ENCODE data around the gene MYO5A. TPM values are rescaled to one million over a fixed set of nuclear protein-coding genes. Genes with fewer than 3 reads are reported as not detected.

Gene MYO5A
- total RNA-seq, 1 experiment from 2014 or later = 9.9 TPM

- BruUV-seq (replicated peaks) = no TSS peak
- ChIA-PET CTCF (no interaction called here), POLR2A (no interaction called here)
- no peaks in the 10 kb centered on the region for H3K27me3 Mint-ChIP-seq (ENCODE audit: insufficient read depth, unreplicated experiment)
- H3K4me3 Mint-ChIP-seq (ENCODE audit: unreplicated experiment) = no peak overlapping the region
- no peaks in the 10 kb centered on the region for H3K4me1 ChIP-seq
- H3K9me3 ChIP-seq = no peaks in the 10 kb centered on the region
- DNase-seq = no peak
- H3K27me3 ChIP-seq (replicated peaks; ENCODE audit: control insufficient read depth, insufficient read depth, low read length) = no peaks in the 10 kb centered on the region
- TF ChIP-seq, protein P1, sequence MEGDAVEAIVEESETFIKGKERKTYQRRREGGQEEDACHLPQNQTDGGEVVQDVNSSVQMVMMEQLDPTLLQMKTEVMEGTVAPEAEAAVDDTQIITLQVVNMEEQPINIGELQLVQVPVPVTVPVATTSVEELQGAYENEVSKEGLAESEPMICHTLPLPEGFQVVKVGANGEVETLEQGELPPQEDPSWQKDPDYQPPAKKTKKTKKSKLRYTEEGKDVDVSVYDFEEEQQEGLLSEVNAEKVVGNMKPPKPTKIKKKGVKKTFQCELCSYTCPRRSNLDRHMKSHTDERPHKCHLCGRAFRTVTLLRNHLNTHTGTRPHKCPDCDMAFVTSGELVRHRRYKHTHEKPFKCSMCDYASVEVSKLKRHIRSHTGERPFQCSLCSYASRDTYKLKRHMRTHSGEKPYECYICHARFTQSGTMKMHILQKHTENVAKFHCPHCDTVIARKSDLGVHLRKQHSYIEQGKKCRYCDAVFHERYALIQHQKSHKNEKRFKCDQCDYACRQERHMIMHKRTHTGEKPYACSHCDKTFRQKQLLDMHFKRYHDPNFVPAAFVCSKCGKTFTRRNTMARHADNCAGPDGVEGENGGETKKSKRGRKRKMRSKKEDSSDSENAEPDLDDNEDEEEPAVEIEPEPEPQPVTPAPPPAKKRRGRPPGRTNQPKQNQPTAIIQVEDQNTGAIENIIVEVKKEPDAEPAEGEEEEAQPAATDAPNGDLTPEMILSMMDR (IDR thresholded peaks at IDR 0.05; ENCODE audit: insufficient read depth in 1 of 2, low read depth in 1 of 2, low read length in 1 of 2, severe bottlenecking in 1 of 2, unreplicated experiment in 1 of 2) = no peak
- no peaks in the 10 kb centered on the region for H3K9me3 Mint-ChIP-seq (ENCODE audit: unreplicated experiment)
- H3K4me3 ChIP-seq (ENCODE audit: low read depth, low read length) = no peak overlapping the region
- no peaks in the 10 kb centered on the region for H3K4me1 Mint-ChIP-seq (ENCODE audit: low read depth, unreplicated experiment)
- no peaks in the 10 kb centered on the region for H3K36me3 Mint-ChIP-seq (ENCODE audit: insufficient read depth, unreplicated experiment)
- H3K36me3 ChIP-seq (ENCODE audit: control insufficient read depth, insufficient read depth, low read length) = no peaks in the 10 kb centered on the region
- intact Hi-C loops (cut with micrococcal nuclease; ENCODE audit: unreplicated experiment) = loop anchor here (10.0 kb wide), 1 partner anchor 58 kb away; no protein-coding TSS in a partner anchor
- no peak overlapping the region for H3K27ac Mint-ChIP-seq (ENCODE audit: unreplicated experiment)
These were observed 122.1 kb downstream of the MYO5A start for GRCh38 chr15:52406601-52407000.

GRCh38 chr15:52405856-52406255 lies 122.8 kb downstream of the MYO5A start:
- H3K27ac Mint-ChIP-seq (ENCODE audit: unreplicated experiment) = no peak overlapping the region
- ChIA-PET CTCF (interaction anchor here (0.7 kb wide), 1 partner anchor 189 kb away, joined by 3 read pairs; no protein-coding TSS in a partner anchor), POLR2A (no interaction called here)
- H3K9me3 Mint-ChIP-seq (ENCODE audit: unreplicated experiment) = no peaks in the 10 kb centered on the region
- Histone ChIP-seq H3K9me3 (no peaks in the 10 kb centered on the region), H3K27me3 (replicated peaks; ENCODE audit: control insufficient read depth, insufficient read depth, low read length) (no peaks in the 10 kb centered on the region), H3K4me1 (no peaks in the 10 kb centered on the region), H3K4me3 (ENCODE audit: low read depth, low read length) (no peak overlapping the region), H3K36me3 (ENCODE audit: control insufficient read depth, insufficient read depth, low read length) (no peaks in the 10 kb centered on the region)
- TF ChIP-seq, protein P1 (IDR thresholded peaks at IDR 0.05; ENCODE audit: insufficient read depth in 1 of 2, low read depth in 1 of 2, low read length in 1 of 2, severe bottlenecking in 1 of 2, unreplicated experiment in 1 of 2) = no peak
- H3K4me3 Mint-ChIP-seq (ENCODE audit: unreplicated experiment) = no peak overlapping the region
- no peaks in the 10 kb centered on the region for H3K36me3 Mint-ChIP-seq (ENCODE audit: insufficient read depth, unreplicated experiment)
- intact Hi-C loops (cut with micrococcal nuclease; ENCODE audit: unreplicated experiment) = loop anchor here (10.0 kb wide), 1 partner anchor 59 kb away; no protein-coding TSS in a partner anchor
- BruUV-seq (replicated peaks) = no TSS peak
- no peaks in the 10 kb centered on the region for H3K4me1 Mint-ChIP-seq (ENCODE audit: low read depth, unreplicated experiment)
- H3K27me3 Mint-ChIP-seq (ENCODE audit: insufficient read depth, unreplicated experiment) = no peaks in the 10 kb centered on the region
- no peak for DNase-seq

DNA sequence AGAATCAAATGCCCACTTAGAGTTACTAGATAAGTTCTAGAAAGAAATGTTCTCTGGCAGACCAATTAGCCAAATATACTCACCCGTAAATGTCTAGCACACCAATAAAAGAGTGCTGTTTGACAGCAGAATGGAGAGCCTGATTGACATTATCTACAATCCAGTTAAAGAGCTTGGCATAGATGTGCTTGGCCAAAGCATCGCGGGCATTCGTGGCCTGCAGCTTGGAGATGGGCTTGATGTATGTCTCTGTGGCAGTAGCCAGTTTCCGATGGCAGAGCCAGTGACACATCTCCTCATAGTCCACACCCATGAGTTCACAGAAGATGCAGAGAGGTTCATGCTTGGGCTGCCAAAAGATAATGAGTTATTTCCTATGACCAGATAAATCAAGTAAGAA lies 131.6 kb downstream of the MYO5A start:
- TF ChIP-seq, protein P1 (IDR thresholded peaks at IDR 0.05; ENCODE audit: insufficient read depth in 1 of 2, low read depth in 1 of 2, low read length in 1 of 2, severe bottlenecking in 1 of 2, unreplicated experiment in 1 of 2) = no peak
- no peak overlapping the region for H3K4me3 ChIP-seq (ENCODE audit: low read depth, low read length)
- ChIA-PET POLR2A (no interaction called here), CTCF (no interaction called here)
- no TSS peak for BruUV-seq (replicated peaks)
- H3K27me3 Mint-ChIP-seq (ENCODE audit: insufficient read depth, unreplicated experiment) = no peaks in the 10 kb centered on the region
- H3K36me3 ChIP-seq (ENCODE audit: control insufficient read depth, insufficient read depth, low read length) = no peaks in the 10 kb centered on the region
- H3K27me3 ChIP-seq (replicated peaks; ENCODE audit: control insufficient read depth, insufficient read depth, low read length) = no peaks in the 10 kb centered on the region
- DNase-seq = no peak
- no peaks in the 10 kb centered on the region for H3K9me3 ChIP-seq
- no peaks in the 10 kb centered on the region for H3K9me3 Mint-ChIP-seq (ENCODE audit: unreplicated experiment)
- no peak overlapping the region for H3K4me3 Mint-ChIP-seq (ENCODE audit: unreplicated experiment)
- H3K4me1 Mint-ChIP-seq (ENCODE audit: low read depth, unreplicated experiment) = no peaks in the 10 kb centered on the region
- H3K36me3 Mint-ChIP-seq (ENCODE audit: insufficient read depth, unreplicated experiment) = no peaks in the 10 kb centered on the region
- no peak overlapping the region for H3K27ac Mint-ChIP-seq (ENCODE audit: unreplicated experiment)
- no peaks in the 10 kb centered on the region for H3K4me1 ChIP-seq
- intact Hi-C loops (cut with micrococcal nuclease; ENCODE audit: unreplicated experiment) = loop anchor here (10.0 kb wide), 1 partner anchor 142 kb away; no protein-coding TSS in a partner anchor
